Activated CD8-positive, alpha-beta memory T cell treated with anti-CD3 and anti-CD28 coated beads, Interleukin-2, amount 50 U/mL, for 48 hours (primary cell): Measurements from ENCODE around the gene DAP3.
"Not testable (repeated sequence)": the region's sequence is repeated elsewhere in the genome, so short reads cannot be mapped to it uniquely, and the experiment has no call there.

Source experiments
- DNase-seq: peaks from one replicate; pipeline ENCODE4 v3.0.0-alpha.2; 2020

The DAP3 gene

GRCh38 chr1:155687705-155688323 is 1.1 kb upstream of the DAP3 start:
- DNase-seq: peak; percentile 84

GRCh38 chr1:155688324-155689080 is 389 bp upstream of the DAP3 start, which contains the start of gene YY1AP1:
Gene YY1AP1 (minus strand): TSS chr1:155688774. CDS start chr1:155680436, 8,338 bp downstream.
- peak; percentile 91 for DNase-seq

DNA sequence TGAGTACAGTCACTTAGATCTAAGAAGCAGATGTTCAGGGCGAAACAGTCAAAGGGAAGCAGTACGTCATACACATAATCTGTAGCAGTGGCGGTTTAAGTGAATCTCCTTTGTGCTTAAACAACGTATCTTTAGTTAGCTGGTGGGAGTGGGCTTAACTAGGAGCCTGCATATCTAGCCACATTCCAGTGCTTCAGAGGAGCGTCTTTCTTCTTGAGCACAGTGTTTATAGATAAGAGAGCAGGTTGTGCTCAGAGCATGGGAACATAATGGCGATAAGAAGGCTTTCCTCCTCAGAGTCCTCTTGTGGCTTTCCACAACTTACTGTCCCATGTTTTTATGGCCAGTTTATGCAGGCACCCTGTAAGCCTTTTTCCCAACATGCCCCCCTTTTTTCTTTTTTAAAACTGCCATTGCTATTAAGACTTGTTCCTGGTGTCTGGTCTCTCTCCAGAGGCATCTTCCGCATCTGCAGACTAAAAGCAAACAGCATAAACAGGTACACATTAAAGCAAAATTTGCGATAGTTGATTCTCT is 3.2 kb downstream of the DAP3 start:
- no peak for DNase-seq

DNA sequence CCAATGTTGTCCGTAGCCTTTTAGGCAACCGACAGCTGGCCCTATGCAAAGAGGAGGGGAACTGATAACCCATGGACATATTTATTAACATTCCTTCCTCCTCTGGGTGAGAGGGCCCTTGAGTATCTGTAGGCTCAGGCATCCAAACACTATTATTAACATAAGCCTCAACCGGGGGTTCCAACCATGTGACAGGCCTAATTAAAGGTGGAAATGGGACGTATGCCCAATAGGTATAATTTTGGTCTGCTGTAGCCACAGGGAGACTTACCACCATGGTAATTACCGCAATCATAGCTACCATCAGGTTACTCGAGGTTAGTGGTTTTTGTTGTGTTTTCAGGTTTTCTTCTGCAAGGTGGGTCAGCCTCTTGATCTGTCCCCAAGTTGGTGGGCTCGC is 5.3 kb downstream of the DAP3 start:
- no peak for DNase-seq

DNA sequence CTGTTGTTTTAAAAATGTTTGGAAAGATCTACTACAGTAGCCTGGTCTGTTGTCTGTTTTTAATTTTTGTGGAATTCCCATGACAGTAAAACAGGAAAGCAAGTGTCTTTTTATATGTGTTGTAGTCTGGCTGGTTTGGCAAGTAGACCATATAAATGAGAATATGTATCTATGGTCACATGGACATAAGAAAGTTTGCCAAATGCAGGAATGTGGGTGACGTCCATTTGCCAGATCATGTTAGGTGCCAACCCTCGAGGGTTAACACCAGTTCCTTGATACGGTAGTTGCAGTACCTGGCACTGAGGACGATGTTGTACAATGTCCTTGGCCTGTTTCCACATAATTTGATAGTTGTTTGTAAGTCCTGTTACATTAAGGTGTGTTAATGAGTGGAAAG is 6.2 kb downstream of the DAP3 start:
- DNase-seq: no peak

GRCh38 chr1:155695608-155696007 is 6.7 kb downstream of the DAP3 start:
- DNase-seq: no peak

- DNase-seq: no peak
Measured at GRCh38 chr1:155696524-155696923, 7.6 kb downstream of the DAP3 start.

DNA sequence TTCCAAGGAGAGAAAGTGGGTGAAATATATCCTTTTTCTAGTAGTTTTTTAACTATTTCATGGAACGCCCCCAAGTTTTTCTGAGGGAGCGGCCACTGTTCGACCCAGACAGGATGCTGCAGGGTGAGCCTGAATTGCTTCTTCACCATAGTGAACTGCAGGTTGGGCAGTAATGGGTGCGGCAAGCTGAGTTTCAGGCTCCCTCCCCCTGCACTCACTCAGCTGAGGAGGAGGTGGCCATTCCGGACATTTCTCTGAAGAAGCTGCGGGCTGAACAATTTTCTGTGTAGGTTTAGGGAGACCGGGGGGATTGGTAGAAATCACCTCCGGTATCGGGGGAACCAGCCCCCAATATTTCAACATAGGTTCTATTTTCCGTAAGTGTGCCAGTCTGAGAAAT is 8.2 kb downstream of the DAP3 start:
- DNase-seq: no peak

DNA sequence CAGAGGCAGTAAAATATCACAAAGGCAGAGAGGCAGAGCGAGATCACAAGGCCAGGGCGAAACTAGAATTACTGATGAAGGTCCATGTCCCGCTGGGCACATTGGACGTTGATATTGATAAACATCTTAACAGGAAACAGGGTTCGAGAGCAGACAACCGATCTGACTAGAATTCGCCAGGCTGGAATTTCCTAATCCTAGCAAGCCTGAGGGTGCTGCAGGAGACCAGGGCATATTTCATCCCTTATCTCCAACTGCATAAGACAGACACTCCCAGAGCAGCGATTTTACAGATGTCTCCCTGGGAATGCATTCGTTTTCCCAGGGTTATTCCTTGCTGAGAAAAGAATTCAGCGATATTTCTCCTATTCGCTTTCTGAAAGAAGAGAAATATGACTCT is 8.7 kb downstream of the DAP3 start:
- DNase-seq: not testable (repeated sequence)

DNA sequence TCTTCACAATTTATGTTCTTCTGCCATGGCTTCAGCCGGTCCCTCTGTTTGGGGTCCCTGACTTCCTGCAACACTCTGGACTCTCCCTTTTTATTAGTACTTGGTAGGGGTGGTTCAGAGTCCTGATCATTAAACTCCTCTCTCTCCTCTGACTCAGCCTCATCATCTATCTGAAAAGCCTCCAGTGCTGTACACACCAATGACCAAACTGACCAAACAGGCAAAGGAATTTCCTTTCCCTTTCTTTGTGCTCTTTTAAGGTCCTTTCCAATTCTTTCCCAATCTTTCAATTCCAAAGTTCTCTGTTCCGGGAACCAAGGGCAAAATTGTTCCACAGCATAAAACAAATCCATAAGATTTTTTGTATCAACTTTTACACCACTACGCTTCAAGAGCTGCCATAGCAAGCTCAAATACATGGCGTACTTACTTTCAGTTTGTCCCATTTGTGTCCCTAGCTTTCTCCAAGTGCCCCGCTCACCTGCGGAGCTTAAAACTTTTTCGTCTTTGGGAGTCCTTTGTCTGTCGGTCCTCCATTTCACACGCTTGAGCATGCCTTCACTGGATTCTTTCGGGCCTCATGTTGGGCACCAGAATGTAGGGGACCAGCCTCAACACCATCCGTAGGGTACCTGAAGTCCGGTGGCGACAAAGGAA is 9.6 kb downstream of the DAP3 start:
- DNase-seq: no peak

GRCh38 chr1:155699062-155699461 is 10.2 kb downstream of the DAP3 start:
- DNase-seq: not testable (repeated sequence)

- DNase-seq: not testable (repeated sequence)
Measured at GRCh38 chr1:155701675-155702074, 12.8 kb downstream of the DAP3 start.

DNA sequence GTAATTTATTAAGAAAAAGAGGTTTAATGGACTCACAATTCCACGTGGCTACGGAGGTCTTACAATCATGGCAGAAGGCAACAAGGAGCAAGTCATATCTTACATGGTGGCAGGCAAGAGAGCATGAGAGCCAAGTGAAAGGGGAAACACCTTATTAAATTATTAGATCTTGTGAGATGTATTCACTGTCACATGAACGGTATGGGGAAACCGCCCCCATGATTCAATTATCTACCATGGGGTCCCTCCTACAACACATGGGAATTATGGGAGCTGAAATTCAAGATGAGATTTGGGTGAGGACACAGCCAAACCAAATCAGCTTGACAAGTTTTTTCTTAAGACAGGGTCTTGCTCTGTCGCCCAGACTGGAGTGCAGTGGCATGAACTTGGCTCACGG is 14.3 kb downstream of the DAP3 start:
- no peak for DNase-seq

DNA sequence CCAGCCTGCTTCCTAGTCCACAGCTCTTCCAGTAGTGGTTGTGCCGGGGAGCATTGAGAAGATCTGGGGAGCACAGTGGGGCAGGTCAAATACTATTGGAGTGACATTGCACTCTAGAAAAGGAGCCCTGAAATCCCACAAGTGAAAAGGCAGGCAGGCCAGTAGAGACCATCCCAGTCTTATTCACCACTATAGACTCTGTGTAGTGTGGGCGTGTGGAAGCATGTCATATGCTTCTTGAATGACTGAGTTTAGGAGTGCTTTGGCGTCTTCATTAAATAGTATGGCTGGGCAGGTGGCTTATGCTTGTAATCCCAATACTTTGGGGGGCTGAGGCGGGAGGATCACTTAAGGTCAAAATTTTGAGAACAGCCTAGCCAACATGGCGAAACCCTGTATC is 15.5 kb downstream of the DAP3 start:
- not testable (repeated sequence) for DNase-seq

DNA sequence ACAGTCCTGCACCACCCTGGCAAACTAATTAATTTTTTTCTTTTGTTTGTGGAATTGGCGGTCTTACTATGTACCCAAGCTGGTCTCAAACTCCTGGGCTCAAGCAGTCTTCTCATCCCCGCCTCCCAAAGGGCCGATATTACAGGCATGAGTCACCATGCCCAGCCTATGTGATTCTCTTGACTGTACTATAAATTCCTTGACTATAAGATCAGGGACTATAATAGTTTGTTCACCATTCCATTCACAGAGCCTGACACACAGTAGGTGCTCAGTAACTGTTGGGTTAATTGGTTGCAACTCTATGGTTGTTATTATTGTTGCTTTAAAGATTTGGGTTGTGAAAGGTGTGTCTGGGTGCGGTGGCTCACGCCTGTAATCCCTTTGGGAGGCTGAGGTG is 17.2 kb downstream of the DAP3 start:
- DNase-seq: no peak

DNA sequence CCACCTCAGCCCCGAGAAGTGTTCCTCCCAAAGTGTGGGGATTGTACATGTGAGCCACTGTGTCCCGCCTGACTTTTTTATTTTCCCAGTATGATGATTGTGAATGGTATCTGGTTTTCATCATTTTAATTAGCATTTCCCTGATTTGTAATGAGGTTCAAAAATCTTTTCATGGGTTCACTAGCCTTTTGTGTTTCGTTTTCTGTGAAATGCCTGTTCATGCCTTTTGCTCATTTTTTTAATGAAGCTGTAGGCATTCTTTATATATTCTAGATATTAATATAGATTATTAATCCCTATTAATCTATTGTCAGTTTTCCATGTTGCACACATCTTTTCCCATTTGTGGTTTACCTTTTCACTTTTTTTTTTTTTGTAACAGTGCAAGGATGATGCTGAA is 20.5 kb downstream of the DAP3 start:
- no peak for DNase-seq

DNA sequence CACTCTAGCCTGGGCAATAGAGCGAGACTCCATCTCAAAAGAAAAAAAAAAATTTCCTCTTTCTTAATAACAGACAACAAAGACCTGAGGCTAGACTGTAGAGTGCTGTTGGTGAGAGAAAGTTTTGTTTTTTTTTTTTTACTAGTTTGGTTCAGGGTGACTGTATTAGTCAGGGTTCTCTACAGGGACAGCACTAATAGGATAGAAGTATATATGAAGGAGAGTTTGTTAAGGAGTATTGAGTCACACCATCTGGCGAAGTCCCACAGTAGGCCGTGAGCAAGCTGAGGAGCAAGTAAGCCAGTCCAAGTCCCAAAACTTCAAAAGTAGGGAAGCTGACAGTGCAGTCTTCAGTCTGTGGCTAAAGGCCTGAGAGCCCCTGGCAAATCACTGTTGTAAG is 22.6 kb downstream of the DAP3 start:
- DNase-seq: not testable (repeated sequence)

GRCh38 chr1:155712636-155713035 is 23.7 kb downstream of the DAP3 start:
- DNase-seq: not testable (repeated sequence)

GRCh38 chr1:155713075-155713474 is 24.2 kb downstream of the DAP3 start:
- no peak for DNase-seq

GRCh38 chr1:155715056-155715455 is 26.2 kb downstream of the DAP3 start:
- DNase-seq: not testable (repeated sequence)

- no peak for DNase-seq
Measured at GRCh38 chr1:155715777-155716176, 26.9 kb downstream of the DAP3 start.

- no peak for DNase-seq
Measured at GRCh38 chr1:155717041-155717440, 28.1 kb downstream of the DAP3 start.

DNA sequence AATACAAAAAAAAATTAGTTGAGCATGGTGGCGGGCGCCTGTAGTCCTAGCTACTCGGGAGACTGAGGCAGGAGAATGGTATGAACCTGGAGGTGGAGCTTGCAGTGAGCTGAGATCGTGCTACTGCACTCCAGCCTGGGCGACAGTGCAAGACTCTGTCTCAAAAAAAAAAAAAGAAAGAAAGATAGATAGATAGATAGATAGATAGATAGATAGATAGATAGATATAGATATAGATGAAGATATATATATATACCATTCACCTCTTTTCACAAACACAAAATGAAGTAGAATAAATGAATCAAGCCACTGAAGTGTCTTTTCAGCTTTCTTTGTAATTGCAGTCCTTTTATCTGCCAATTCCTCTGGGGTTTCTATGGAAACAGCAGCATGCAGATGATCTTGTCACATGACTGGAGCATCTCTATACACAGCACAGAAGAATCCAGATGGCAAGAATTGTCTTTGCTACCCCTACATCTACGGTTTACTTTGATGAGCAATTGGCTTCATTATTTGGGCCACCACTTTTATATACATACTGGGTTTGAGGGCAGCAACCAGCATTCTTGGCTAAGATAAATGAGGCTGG is 29.7 kb downstream of the DAP3 start:
- not testable (repeated sequence) for DNase-seq
